Activated naive CD8-positive, alpha-beta T cell (primary cell): ENCODE results near the gene GYG1.
"Not testable (repeated sequence)": the region's sequence is repeated elsewhere in the genome, so short reads cannot be mapped to it uniquely, and the experiment has no call there.

Source experiments
- H3K27ac Mint-ChIP-seq: one replicate; pipeline ENCODE4 v1.8.0; 2021; ENCODE audit warnings: mixed read lengths
- H3K27me3 Mint-ChIP-seq: one replicate; pipeline ENCODE4 v1.8.0; 2021; ENCODE audit warnings: mixed read lengths
- H3K36me3 Mint-ChIP-seq: one replicate; pipeline ENCODE4 v1.8.0; 2021; ENCODE audit warnings: mixed read lengths
- H3K4me1 Mint-ChIP-seq: one replicate; pipeline ENCODE4 v1.8.0; 2021; ENCODE audit warnings: low read depth, mixed read lengths
- H3K4me3 Mint-ChIP-seq: one replicate; pipeline ENCODE4 v1.8.0; 2021; ENCODE audit warnings: mild to moderate bottlenecking, mixed read lengths
- H3K9me3 Mint-ChIP-seq: one replicate; pipeline ENCODE4 v1.8.0; 2021; ENCODE audit warnings: low read depth, mixed read lengths

GYG1 gene

DNA sequence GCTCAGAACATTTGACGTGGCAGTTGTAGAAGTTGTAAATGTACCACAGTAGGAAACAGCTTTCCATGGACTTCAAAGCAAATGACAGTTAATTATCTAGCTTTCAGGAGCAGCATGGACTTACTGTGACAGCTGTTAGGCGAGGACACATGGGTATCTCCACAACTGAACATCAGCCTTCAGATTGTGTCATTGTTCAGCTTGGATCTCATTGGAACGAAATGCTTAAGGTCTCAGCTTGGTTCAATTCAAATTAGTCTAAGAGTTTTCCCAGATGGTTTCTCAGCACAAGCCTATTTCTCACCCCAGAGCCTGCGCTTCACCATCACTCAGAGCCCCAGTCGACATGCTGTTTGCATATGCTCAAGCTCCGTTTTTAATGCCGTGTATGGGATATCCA lies 21.1 kb upstream of the GYG1 start:
- no peak overlapping the region for H3K27ac Mint-ChIP-seq
- H3K9me3 Mint-ChIP-seq, result no peaks in the 10 kb centered on the region
- H3K27me3 Mint-ChIP-seq, result no peaks in the 10 kb centered on the region
- no peaks in the 10 kb centered on the region for H3K4me1 Mint-ChIP-seq
- H3K4me3 Mint-ChIP-seq, result no peak overlapping the region
- H3K36me3 Mint-ChIP-seq, result no peaks in the 10 kb centered on the region

GRCh38 chr3:148971401-148972163 lies 19.8 kb upstream of the GYG1 start:
- H3K36me3 Mint-ChIP-seq, result no peaks in the 10 kb centered on the region
- H3K27ac Mint-ChIP-seq, result no peak overlapping the region
- no peak overlapping the region for H3K4me3 Mint-ChIP-seq
- no peaks in the 10 kb centered on the region for H3K9me3 Mint-ChIP-seq
- no peaks in the 10 kb centered on the region for H3K4me1 Mint-ChIP-seq
- no peaks in the 10 kb centered on the region for H3K27me3 Mint-ChIP-seq

DNA sequence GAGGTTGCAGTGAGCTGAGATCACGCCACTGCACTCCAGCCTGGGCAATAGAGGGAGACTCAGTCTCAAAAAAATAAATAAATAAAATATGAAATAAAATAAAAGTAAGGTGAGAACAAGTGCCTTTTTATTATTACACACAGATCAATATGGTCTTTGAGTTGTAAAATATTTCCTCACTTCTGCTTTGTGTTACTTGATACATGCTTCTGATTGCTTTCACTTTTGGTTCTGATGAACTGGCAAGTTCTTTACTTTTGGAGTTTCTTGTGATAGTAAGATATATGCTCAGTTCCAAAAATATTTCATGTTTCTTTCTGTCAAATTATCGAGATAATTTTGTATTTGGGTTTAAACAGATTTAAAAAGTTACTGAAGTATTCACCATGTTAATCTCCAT lies 16.6 kb upstream of the GYG1 start:
- H3K36me3 Mint-ChIP-seq, result no peaks in the 10 kb centered on the region
- no peak overlapping the region for H3K27ac Mint-ChIP-seq
- peaks cover 1% of the 10 kb centered on the region for H3K27me3 Mint-ChIP-seq
- no peaks in the 10 kb centered on the region for H3K4me1 Mint-ChIP-seq
- no peak overlapping the region for H3K4me3 Mint-ChIP-seq
- H3K9me3 Mint-ChIP-seq, result no peaks in the 10 kb centered on the region

GRCh38 chr3:148975248-148975647 lies 16.1 kb upstream of the GYG1 start:
- no peak overlapping the region for H3K27ac Mint-ChIP-seq
- H3K36me3 Mint-ChIP-seq, result no peaks in the 10 kb centered on the region
- H3K4me1 Mint-ChIP-seq, result no peaks in the 10 kb centered on the region
- no peak overlapping the region for H3K4me3 Mint-ChIP-seq
- H3K9me3 Mint-ChIP-seq, result no peaks in the 10 kb centered on the region
- peaks cover 1% of the 10 kb centered on the region for H3K27me3 Mint-ChIP-seq

GRCh38 chr3:148975696-148976095 lies 15.6 kb upstream of the GYG1 start:
- Mint-ChIP-seq H3K27me3 (peaks cover 1% of the 10 kb centered on the region), H3K27ac (no peak overlapping the region), H3K36me3 (no peaks in the 10 kb centered on the region), H3K9me3 (no peaks in the 10 kb centered on the region), H3K4me3 (no peak overlapping the region), H3K4me1 (no peaks in the 10 kb centered on the region)

- H3K4me1 Mint-ChIP-seq, result no peaks in the 10 kb centered on the region
- no peak overlapping the region for H3K4me3 Mint-ChIP-seq
- no peaks in the 10 kb centered on the region for H3K36me3 Mint-ChIP-seq
- peaks cover 2% of the 10 kb centered on the region for H3K27me3 Mint-ChIP-seq
- H3K9me3 Mint-ChIP-seq, result no peaks in the 10 kb centered on the region
- H3K27ac Mint-ChIP-seq, result no peak overlapping the region
Measured at GRCh38 chr3:148981273-148981672, 10.1 kb upstream of the GYG1 start.

DNA sequence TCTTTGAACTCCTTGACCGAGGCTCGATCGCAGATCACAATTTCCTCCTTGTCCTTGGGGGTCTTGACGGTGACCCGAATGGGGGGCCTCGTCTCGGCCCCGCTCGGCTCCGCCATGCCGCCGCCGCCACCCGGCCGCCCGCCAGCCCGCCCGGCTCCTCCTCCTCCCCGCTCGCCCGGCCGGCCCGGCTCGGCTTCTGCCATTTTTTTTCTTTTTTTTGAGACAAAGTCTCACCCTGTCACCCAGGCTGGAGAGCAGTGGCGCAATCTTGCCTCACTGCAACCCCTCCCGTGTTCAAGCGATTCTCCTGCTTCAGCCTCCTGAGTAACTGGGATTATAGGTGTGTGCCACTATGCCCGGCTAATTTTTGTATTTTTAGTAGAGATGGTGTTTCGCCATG lies 3.8 kb upstream of the GYG1 start:
- H3K4me3 Mint-ChIP-seq, H3K27me3 Mint-ChIP-seq, H3K36me3 Mint-ChIP-seq, H3K9me3 Mint-ChIP-seq, H3K27ac Mint-ChIP-seq: not testable (repeated sequence)
- H3K4me1 Mint-ChIP-seq, result peaks cover 13% of the 10 kb centered on the region

DNA sequence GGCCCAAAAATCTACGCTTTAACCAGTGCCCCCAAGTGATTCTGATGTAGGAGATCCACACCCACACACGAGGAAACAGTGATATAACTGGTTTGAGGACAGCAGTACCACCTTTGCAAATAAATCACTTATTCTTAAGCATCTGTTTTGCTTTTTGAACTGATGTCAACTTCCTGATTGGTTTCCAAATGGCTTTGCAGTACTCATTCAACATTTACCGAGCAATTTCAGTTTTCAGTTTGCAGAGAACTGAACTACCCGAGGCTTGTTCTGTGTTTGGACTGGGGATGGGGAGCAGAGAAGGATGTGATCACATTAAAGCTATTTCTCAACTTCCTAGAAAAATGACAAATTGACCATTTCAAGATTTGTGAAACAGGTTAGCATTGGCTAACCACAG lies 1.1 kb upstream of the GYG1 start:
- Mint-ChIP-seq H3K4me1 (peaks cover 26% of the 10 kb centered on the region), H3K9me3 (no peaks in the 10 kb centered on the region), H3K27ac (peak overlapping the region; percentile 76), H3K27me3 (no peaks in the 10 kb centered on the region), H3K36me3 (no peaks in the 10 kb centered on the region), H3K4me3 (peak overlapping the region; percentile 86)

- Mint-ChIP-seq H3K27me3 (no peaks in the 10 kb centered on the region), H3K9me3 (no peaks in the 10 kb centered on the region), H3K4me1 (peaks cover 26% of the 10 kb centered on the region), H3K27ac (peak overlapping the region; percentile 58), H3K4me3 (peak overlapping the region; percentile 88), H3K36me3 (no peaks in the 10 kb centered on the region)
Measured at GRCh38 chr3:148992027-148992634, 791 bp downstream of the GYG1 start.

GRCh38 chr3:148992635-148993255 lies 1.4 kb downstream of the GYG1 start:
- Mint-ChIP-seq H3K9me3 (no peaks in the 10 kb centered on the region), H3K27ac (peak overlapping the region; percentile 35), H3K27me3 (no peaks in the 10 kb centered on the region), H3K4me1 (peaks cover 26% of the 10 kb centered on the region), H3K4me3 (peak overlapping the region; percentile 88), H3K36me3 (no peaks in the 10 kb centered on the region)

GRCh38 chr3:148997623-148998022 lies 6.3 kb downstream of the GYG1 start:
- Mint-ChIP-seq H3K9me3 (no peaks in the 10 kb centered on the region), H3K27ac (no peak overlapping the region), H3K4me1 (peaks cover 28% of the 10 kb centered on the region)

GRCh38 chr3:148998297-148998696 lies 7.0 kb downstream of the GYG1 start:
- H3K36me3 Mint-ChIP-seq, result peaks cover 7% of the 10 kb centered on the region
- H3K4me1 Mint-ChIP-seq, result peaks cover 22% of the 10 kb centered on the region
- no peaks in the 10 kb centered on the region for H3K9me3 Mint-ChIP-seq
- H3K4me3 Mint-ChIP-seq, result no peak overlapping the region
- H3K27me3 Mint-ChIP-seq, result no peaks in the 10 kb centered on the region
- H3K27ac Mint-ChIP-seq, result peak overlapping the region; percentile 46

More at GRCh38 chr3:148997623-148998022, 6.3 kb downstream of the GYG1 start:
- Mint-ChIP-seq H3K4me3 (no peak overlapping the region), H3K27me3 (no peaks in the 10 kb centered on the region), H3K36me3 (peaks cover 7% of the 10 kb centered on the region)

DNA sequence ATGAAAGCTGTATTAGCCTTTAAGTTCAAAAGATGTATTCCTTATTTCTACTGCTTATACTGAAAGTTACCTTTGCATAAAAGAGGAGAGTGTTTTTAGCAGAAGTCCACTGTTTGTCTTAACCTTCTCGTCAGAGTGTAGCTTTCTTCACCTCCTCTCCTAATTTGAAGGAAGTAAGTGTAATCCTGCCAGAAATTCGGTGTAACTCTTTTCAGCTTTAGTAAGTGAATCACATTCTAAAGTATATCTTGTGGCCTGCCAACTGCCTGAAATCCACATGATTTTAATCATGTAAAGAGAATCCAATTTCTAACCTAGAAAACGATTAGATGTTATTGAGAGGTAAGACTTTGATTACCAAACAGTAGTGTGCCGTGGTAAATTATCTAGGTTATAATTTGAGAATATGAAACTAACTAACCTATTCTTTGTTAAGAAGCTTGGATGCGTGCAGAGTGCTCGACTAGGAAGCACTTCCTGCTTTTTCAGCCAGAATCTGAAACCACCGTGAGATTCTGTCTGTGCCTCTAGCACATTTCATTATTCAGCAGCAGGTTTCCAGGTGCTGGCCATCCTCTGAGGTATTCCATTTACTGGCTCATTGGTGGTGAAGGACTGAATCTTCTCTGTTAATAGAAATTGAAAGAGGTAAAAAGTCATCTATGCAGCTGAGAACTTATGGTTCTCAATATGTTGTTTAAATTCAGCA lies 7.5 kb downstream of the GYG1 start:
- H3K4me3 Mint-ChIP-seq, result peak overlapping the region; percentile 10
- no peaks in the 10 kb centered on the region for H3K9me3 Mint-ChIP-seq
- peak overlapping the region; percentile 46 for H3K27ac Mint-ChIP-seq
- peaks cover 7% of the 10 kb centered on the region for H3K36me3 Mint-ChIP-seq
- H3K27me3 Mint-ChIP-seq, result no peaks in the 10 kb centered on the region
- peaks cover 16% of the 10 kb centered on the region for H3K4me1 Mint-ChIP-seq

- Mint-ChIP-seq H3K4me1 (peaks cover 16% of the 10 kb centered on the region), H3K4me3 (no peak overlapping the region), H3K36me3 (peaks cover 7% of the 10 kb centered on the region), H3K27ac (no peak overlapping the region), H3K9me3 (no peaks in the 10 kb centered on the region), H3K27me3 (no peaks in the 10 kb centered on the region)
Measured at GRCh38 chr3:148999806-149000205, 8.5 kb downstream of the GYG1 start.

DNA sequence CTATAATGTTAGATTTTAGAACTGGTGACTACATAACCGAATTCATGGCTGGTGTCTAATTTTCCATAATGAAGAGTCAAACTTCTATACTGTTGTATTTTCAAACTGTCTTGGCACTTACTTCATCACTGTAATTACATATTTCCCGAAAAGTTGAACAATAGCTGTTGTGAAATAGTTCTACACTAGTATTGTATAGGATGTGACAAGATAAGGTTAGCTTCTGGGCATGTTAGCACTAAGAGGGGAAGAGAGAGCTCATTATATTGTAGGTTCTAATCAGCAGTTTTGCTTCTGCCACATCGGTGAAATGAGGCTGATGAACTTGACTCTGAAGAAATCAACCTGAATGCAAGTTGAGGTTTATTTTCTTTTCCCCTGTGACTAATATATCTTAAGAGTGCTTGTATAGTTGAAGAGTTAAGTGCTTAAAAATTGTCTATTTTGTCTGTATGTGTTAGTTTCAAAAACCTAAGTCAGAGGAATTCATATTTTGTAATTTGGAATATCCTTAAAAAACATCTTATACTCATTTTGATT lies 8.9 kb downstream of the GYG1 start:
- H3K4me1 Mint-ChIP-seq, result peaks cover 16% of the 10 kb centered on the region
- H3K36me3 Mint-ChIP-seq, result peaks cover 7% of the 10 kb centered on the region
- H3K4me3 Mint-ChIP-seq, result no peak overlapping the region
- no peaks in the 10 kb centered on the region for H3K27me3 Mint-ChIP-seq
- H3K9me3 Mint-ChIP-seq, result no peaks in the 10 kb centered on the region
- no peak overlapping the region for H3K27ac Mint-ChIP-seq
